HG03575 (cell line): Measurements from ENCODE around the gene PTPRN.
"Not testable (repeated sequence)": the region's sequence is repeated elsewhere in the genome, so short reads cannot be mapped to it uniquely, and the experiment has no call there.

ENCODE experiments used
- ATAC-seq: cut with Tn5 transposase; IDR thresholded peaks from one replicate; pipeline ENCODE4 v1.9.1; 2021; ENCODE audit not compliant: unreplicated experiment, insufficient number of reproducible peaks, low FRiP score; ENCODE audit errors: extremely low read depth

PTPRN gene

DNA sequence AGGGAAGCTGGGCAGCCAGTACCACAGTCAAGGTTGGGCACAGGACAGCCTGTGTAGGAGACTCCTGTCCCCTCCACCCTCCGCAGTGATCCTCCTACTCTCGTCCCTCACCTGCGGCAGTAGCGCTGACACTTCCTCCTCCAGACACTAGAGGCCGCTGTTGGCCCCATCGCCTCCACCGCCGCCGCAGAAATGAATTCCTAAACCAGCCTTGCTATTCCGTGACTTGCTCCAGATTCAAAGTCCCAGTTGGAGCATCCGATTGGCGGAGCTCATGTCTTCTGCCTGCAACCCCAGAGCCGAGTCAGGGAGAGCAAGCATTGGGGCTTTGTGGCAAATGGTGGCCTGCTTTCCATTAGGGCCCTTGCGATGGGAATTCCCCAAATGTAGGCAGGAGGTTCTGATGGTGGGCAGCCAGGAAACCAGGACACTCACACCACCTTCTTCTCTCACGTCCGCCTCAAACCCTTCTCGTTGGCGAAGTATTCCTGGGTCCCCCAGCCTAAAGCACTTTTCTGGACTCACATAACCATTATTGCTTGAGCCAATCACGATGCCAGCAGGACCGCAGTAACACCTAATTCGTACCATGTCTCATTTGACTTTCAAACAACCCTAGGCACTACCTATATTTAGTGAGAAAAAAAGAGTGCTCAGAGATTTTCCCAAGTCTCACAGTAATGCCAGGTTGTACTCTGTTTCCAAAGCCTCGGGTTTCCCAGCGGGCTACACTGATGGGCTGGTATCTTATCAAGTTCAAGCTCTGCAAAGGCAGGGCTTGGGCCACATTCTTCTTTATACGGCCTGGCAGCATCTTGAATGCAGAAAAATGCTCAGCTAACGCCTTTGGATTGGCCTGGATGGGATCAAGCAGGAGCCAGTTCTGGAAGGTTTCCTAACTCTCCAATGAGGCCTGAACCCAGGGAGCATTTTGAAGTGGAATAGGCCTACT, 31.2 kb downstream of the PTPRN start:
- ATAC-seq: no peak

DNA sequence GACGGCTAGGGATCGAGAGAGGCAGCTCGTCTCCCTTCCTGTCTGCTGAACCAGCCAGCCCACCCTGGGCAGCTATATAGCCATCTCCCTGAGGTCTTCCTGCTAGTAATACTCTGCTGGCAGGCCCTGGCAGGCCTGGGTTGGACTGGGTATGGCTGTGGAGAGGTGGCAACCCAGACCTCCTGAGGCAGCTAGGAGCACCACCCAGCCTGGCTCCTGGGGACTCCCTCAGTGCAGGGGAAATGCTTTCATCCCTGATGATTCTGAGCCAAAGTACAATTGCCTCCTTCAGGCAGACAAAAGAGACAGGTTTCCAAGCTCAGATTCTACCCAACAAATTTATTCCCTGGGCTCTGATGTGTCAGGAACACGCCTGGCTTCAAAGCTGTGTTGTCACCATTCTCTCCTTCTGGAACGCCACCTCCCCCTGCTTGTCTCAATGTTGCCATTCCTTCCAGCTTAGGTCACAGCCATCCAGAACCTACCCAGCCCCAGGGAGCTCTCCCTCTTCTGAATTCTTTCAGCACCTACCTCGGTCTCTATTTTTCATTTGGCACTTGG, 34.8 kb downstream of the PTPRN start:
- ATAC-seq: no peak

DNA sequence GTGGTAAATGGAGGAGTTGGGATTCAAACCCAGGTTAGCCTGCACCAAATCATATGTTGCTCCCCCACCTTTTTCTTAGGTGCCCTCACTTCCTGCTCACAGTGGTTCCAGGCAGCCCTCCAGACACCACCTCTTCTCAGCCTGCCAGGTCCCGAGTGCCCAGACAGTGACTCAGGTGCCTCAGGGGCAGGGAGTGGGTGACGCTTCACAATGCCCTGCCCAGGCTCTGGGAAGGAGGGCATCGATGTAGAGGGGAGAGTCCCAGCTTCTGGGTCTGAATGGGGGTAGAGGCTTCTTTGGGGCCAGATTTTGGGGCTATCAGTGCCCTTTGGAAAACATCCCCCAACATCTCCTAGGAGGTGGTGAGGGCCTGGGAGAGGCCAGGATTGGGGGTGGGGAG, 35.3 kb downstream of the PTPRN start:
- ATAC-seq: no peak

DNA sequence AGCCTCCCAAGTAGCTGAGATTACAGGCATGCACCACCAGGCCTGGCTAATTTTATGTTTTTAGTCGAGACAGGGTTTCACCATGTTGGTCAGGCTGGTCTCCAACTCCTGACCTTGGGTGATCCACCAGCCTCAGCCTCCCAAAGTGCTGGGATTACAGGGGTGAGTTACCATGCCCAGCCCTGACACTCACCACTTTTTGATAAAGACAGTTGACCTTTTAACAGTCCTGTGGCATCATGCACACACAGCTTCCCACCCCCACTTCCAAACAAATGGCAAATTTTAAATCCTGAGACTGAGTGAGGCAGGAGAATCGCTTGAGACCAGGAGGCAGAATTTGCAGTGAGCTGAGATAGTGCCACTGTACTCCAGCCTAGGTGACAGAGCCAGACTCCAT, 36.2 kb downstream of the PTPRN start:
- ATAC-seq: no peak

DNA sequence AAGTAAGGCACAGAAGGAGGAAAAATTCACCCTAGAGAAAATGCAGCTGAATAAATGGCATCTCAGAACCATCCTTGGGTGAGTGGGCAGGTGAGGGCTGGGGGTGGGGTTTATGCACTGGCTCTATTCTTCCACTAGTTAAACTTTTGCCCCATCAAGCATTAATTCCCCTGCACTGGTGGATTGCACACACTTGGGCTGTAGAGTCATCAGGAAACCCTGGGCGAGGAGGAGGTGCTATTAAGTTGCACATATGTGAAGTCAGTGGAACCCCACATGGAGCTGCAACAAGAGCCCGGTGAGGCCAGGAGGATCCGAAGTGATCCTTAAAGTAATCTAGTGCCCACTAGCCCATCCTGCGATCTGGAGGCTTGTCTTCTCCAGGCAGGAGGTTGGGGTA, 36.8 kb downstream of the PTPRN start:
- no peak for ATAC-seq

DNA sequence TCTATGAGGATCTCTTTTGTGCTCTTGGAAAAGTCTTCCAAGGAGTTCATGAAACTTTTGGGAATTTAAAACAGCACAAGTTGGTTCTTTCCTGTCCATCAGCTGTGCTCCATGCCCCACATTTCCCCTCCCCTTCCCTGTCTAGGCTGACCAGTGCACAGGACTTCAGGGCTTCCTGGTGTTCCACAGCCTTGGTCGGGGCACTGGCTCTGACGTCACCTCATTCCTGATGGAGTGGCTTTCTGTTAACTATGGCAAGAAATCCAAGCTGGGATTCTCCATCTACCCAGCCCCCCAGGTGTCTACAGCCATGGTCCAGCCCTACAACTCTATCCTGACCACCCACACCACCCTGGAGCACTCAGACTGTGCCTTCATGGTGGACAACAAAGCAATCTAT, 38.2 kb downstream of the PTPRN start:
- no peak for ATAC-seq

DNA sequence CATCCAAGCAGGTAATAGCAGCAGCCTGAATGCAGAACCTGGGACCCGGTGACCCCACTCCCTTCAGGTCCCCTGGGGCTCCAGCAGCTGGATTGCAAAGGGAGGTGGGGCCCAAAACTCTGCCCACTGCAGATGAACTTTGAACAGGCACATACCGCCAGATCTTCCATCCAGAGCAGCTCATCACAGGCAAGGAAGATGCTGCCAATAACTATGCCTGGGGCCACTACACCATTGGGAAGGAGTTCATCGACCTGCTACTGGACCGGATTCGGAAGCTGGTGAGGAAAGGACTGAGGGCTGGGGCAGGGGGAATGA, 39.2 kb downstream of the PTPRN start:
- ATAC-seq: no peak

DNA sequence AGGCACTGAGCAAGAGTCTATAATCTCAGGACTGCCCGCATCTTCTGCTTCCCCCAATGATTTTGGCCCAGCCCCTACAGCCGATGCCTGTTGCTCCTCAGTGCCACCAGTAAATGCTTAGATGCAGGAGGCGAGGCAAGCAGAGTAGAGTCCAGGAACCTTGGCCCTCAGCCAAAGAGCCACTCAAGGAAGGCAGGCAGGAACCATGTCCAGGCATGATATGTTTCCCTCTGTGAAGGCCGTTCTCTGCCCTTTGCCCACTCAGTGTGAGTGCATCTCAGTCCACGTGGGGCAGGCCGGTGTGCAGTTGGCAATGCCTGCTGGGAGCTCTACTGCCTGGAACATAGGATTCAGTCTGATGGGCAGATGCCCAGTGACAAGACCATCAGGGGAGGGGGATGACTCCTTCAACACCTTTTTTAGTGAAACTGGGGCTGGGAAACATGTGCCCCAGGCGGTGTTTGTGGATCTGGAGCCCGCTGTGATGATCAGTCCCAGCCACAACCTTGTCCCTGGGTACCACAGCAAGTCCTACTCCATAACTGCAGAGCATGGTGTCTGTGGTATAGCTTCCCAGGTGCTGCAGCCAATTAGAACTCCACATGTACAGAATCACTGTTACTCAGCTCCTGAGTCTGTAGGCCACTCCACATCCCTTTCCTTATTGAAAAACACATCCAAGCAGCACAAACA, 39.7 kb downstream of the PTPRN start:
- no peak for ATAC-seq

DNA sequence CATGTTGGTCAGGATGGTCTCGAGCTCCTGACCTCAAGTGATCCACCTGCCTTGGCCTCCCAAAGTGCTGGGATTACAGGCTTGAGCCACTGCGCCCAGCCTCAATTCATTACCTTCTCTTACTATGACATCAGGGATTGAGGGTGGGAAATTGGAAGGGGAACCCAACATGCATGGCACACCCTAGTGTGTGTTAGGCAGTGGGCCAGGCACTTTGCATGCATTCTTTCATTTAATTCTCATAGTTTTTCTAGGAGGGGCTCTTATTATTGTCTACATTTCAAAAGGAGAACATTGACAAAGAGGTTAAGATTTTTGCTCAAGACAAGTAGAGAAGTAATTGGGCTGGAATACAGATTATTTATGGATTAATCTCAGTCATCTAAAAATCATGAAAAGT, 40.9 kb downstream of the PTPRN start:
- ATAC-seq: no peak

DNA sequence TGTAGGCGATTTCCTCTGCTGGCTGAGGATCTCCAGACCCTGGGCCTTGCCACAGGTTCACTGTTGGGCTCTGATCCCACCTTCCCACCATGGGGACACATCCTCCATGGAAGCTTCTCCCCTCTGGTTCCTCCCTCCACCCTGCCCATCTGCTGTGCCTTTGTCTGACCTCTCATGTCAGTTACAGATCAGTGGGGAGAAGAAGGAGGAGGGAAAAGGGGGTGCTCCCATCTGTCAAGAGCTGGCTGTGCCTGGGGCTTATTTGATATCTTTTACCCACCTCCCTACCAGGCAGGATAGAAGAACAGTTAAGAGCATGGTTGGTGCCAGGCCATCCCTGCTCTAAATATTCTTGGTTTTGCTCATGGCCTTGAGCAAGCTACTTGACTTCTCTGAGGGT, 42.3 kb downstream of the PTPRN start:
- no peak for ATAC-seq

DNA sequence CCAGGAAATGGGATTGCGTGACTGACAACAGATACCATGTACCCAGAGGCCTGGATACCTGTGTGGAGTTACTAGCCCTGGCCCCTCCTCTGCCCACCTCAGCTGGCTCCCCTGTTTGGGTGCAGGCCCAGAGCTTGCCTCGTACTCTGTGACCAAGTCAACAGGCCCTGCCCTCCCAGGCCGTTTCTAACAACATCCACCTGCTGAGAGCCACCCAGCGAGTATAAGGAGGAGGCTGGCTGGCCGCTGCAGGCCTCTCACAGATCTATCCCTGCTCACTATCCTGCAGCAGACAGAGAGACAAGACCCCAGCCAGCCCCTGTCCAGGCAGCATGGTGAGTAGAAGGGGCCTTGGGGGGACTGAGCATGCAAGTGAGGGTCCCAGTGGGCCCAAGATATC, 43.0 kb downstream of the PTPRN start:
- ATAC-seq: no peak

DNA sequence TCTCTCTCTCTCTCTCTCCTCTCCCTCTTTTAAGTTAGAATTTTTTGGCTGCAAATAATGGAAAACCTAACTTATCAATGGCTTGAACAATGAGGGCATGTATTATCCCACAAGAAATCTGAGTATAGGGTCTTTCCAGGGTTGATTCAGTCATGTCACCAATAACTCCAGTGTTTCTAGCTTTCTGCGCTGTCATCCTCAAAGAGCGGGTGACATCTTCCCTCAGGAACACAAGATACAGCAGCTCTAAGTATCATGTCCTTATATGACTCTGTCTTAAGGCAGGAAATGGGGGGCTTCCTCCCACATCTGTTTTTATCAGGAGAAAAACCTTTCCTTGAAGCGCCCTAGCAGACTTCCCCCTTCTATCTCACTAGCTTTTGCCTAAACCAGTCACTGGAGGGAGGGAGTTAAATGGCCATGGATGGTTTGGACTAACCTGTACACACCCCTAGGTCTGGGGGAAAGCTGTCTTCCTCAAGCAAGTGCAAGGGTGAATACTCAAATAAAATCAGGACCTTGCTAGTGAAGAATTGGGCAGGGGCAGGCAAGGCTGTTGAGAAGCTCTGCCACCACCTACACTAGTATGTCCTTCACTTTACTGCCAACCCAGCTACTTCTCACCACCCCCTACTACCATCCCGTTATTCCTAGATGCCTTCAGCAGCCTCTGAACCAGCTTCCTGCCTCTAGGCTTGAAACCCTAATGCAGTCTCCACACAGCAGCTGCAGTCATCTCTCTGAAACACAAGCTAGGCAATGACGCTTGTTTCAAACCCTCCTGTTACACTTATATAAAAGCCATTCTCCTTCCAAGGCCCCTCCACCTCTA, 48.0 kb downstream of the PTPRN start:
- no peak for ATAC-seq

DNA sequence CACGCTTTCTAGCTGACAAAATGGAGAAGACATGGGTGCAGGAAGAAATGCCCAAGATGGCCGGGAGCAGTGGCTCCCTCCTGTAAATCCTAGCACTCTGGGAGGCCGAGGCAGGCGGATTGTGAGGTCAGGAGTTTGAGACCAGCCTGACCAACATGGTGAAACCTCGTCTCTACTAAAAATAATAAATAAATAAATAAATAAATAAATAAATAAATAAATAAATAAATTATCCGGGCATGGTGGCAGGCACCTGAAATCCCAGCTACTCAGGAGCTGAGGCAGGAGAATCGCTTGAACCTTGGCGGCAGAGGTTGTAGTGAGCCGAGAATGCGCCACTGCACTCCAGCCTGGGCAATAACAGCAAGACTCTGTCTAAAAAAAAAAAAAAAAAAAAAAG, 50.3 kb downstream of the PTPRN start:
- ATAC-seq: not testable (repeated sequence)

DNA sequence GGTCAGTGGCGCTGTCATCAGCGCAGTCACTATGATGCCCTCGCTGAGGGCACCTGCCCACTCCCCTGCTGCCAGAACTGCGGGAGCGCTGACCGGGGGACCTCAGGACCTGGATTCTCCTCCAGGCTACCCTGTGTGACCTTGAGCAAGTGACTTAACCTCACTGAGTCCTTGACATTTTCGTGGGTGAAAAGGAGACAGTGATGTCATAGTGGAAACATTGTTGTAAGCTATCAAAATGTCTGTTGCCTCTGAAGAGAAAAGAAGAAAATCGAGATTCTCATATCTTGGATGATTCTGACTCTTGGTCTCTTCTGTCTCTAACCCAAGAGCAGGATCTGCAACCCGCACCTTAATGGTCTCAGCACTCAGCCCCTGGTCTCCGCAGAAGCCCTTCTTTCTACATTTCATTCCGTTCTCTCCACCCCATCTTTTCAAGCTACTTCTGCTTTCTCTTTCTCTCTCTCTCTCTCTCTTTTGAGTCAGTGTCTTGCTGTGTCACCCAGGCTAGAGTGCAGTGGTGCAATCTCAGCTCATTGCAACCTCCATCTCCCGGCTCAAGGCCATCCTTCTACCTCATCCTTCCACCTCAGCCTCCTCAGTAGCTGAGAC, 54.5 kb downstream of the PTPRN start:
- no peak for ATAC-seq

DNA sequence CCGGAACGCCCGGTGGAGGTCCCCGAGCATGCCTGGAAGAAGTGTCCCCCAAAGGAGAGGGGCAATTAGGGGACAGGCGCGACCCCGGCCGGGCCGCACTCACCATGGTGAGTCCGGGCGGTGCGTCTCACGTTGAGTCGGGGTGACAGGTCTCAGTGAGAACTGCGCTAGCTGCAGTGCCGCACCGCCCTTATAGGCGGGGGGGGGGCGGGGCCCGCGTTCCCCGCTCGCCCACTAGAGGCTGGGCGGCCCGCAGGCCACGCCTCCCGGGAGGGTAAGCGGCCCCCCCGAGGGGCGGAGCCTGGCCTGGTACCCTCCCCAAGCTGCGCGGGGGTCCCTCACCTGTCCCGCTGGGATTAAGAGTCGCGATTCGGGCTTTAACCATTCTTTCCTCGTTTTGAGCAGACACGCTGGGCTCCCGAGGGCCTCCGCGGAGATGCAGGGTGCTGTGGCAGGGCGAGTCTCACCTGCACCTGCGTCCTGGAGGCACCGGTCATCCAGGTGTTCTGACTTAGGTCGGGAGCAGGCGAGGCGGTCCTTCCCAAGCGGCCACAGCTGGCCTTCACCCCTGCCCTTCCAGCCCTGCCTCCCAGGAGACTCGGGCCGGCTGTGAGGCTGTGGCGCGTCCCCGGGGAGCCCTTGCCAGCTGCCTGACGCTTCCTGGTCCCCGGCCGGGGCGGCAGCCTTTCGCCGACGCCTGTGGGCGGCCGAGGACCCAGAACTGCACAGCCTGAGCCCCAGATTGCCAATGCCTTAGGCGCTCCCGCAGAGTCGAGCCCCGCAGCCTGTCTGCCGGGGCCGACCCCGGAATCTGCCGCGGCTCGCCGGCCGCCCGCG, 55.2 kb downstream of the PTPRN start, which contains the start of gene TUBA4A:
Gene TUBA4A, minus strand, starts transcription at position 166 of the 837 bp plus-strand sequence. Its CDS starts 60 bp downstream, at position 106.
- ATAC-seq: no peak

DNA sequence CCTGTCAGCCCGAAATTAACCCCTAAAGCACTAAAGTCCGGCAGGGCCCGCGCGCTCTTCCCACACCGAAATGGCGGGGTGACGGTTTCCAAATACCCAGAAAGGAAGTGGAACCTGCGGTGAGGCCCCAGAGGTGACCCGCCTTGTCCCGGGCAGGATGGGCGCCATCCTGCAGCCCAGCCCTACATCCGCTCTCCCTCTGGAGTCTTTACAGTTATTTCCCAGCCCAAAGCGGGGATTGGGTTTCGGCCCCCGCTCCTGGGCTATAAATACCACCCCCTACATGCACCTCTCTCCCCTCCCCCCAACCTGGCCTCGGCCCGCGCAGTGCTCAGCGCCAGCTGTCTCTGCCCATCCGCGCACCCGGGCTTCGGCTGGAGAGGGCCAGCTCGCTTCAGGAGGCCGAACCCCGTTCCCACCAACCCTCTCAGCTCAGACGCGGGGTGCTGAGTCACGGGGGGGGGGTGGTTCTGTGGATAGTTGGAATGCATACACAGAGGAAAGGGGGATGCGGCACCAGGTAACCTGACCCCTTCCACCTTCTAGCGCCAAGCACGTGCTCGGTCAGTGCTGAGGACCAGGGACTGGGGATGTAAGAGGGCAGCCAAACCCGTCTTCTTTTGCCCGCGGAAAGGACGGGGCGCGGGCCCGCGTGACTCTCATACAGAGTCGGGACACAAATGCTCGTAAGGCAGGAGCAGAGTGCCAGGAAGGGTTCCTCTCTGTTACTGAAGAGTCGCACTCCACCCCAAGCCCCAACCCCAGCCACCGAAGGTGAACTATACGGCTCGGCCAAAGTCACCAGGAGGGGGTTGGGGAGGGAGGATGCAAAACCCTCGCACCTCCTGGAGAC, 56.1 kb downstream of the PTPRN start, which contains the start of gene TUBA4B:
Gene TUBA4B, plus strand, starts transcription at position 344 of the 853 bp plus-strand sequence. Its CDS starts 165 bp downstream, at position 509.
- no peak for ATAC-seq

DNA sequence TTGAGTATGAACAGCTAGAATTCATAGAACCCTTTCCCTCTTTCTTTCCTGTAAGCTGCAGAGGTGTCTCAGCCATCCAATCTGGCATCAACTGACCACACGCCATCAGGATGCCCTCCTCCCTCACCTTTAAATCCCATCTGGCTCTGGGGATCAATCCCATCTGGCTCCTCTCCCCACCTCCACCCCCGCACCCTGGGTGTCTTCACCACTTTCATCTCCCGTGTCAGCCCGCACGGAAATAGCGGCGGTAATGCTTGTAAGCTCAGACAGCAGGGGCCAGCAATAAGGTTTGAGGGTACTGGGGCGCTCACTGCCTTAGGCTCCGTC, 56.7 kb downstream of the PTPRN start:
- no peak for ATAC-seq
